Fibroblast of lung (primary cell): ENCODE results near the gene IKZF5. TPM values are rescaled to one million over a fixed set of nuclear protein-coding genes. Genes with fewer than 3 reads are reported as not detected.

Experiments used
- DNase-seq, 2 donors: peaks; one replicate each; pipeline versions ENCODE4 v3.0.0 to v3.0.0-alpha.2; 2010; ENCODE audit warnings: low read depth in 2 of 2
- H2AFZ ChIP-seq: 2 replicates; pipeline ENCODE4 v1.5.1; 2012; ENCODE audit warnings: low read length, control low read depth, inconsistent platforms
- H3K27ac ChIP-seq: 2 replicates; pipeline ENCODE4 v1.5.1; 2011; ENCODE audit warnings: low read length, control low read depth; ENCODE audit not compliant: insufficient read depth
- H3K27me3 ChIP-seq: 2 replicates; pipeline ENCODE4 v1.5.1; 2011; ENCODE audit warnings: mild to moderate bottlenecking, low read length; ENCODE audit not compliant: control insufficient read depth, insufficient read depth
- H3K36me3 ChIP-seq: 2 replicates; pipeline ENCODE4 v1.5.1; 2011; ENCODE audit warnings: low read length; ENCODE audit not compliant: control insufficient read depth, insufficient read depth
- H3K4me1 ChIP-seq: 2 replicates; pipeline ENCODE4 v1.5.1; 2011; ENCODE audit warnings: low read length; ENCODE audit not compliant: control insufficient read depth, insufficient read depth; ENCODE audit errors: extremely low read depth
- H3K4me2 ChIP-seq: 2 replicates; pipeline ENCODE4 v1.5.1; 2011; ENCODE audit warnings: low read length, control low read depth; ENCODE audit not compliant: insufficient read depth; ENCODE audit errors: extremely low read depth
- H3K4me3 ChIP-seq, 4 experiments: fragments of 200-600 bp in 1 of 4; sonication (generic) in 1 of 4; replicated peaks in 1 of 4; 2 replicates each; pipeline ENCODE4 v1.5.1; 2011 to 2016; ENCODE audit warnings: low read length in 4 of 4, low read depth in 3 of 4, mild to moderate bottlenecking in 3 of 4, control low read depth in 2 of 4, inconsistent platforms in 1 of 4, mixed read lengths in 1 of 4; ENCODE audit not compliant: insufficient read depth in 1 of 4; ENCODE audit errors: control extremely low read depth in 1 of 4
- H3K79me2 ChIP-seq: 2 replicates; pipeline ENCODE4 v1.5.1; 2012; ENCODE audit warnings: mild to moderate bottlenecking, low read length, inconsistent platforms; ENCODE audit not compliant: control insufficient read depth, insufficient read depth
- H3K9ac ChIP-seq: 2 replicates; pipeline ENCODE4 v1.5.1; 2011; ENCODE audit warnings: mild to moderate bottlenecking, low read length, control low read depth; ENCODE audit not compliant: insufficient read depth
- H3K9me3 ChIP-seq: 2 replicates; pipeline ENCODE4 v1.5.1; 2012; ENCODE audit warnings: low read depth, low read length; ENCODE audit not compliant: control insufficient read depth, insufficient read depth
- H4K20me1 ChIP-seq: 2 replicates; pipeline ENCODE4 v1.5.1; 2011; ENCODE audit warnings: low read length; ENCODE audit not compliant: control insufficient read depth, insufficient read depth; ENCODE audit errors: extremely low read depth
- CTCF ChIP-seq, 2 donors: IDR thresholded peaks in 1 of 2; conservative IDR thresholded peaks in 1 of 2; 1 replicate in 1 of 2; 2 replicates in 1 of 2; pipeline ENCODE4 v1.5.1; 2011 to 2012; ENCODE audit warnings: low read length in 2 of 2, control low read depth in 1 of 2, inconsistent platforms in 1 of 2, low read depth in 1 of 2, mild to moderate bottlenecking in 1 of 2
- EZH2 ChIP-seq: IDR thresholded peaks from 2 replicates; pipeline ENCODE4 v1.5.1; 2012; ENCODE audit warnings: low read length, control low read depth, mild to moderate bottlenecking; ENCODE audit errors: missing control alignments
- polyA minus RNA-seq: library from RNA; depleted of rRNA, polyadenylated mRNA; stranded (reverse); fragments of >200 nt; gene quantifications from 2 replicates; pipeline ENCODE4 v1.2.3, GENCODE V29; 2011; ENCODE audit warnings: low replicate concordance
- polyA plus RNA-seq, 2 donors: library from polyadenylated mRNA; depleted of rRNA in 1 of 2; stranded (reverse) in 1 of 2; unstranded in 1 of 2; fragments of >200 nt; gene quantifications; 2 replicates each; pipeline ENCODE4 v1.2.1, GENCODE V29; 2011 to 2012; ENCODE audit warnings: missing spikeins in 1 of 2
- total RNA-seq: library from RNA; depleted of rRNA; stranded (reverse); fragments of >200 nt; gene quantifications from 2 replicates; pipeline ENCODE4 v1.2.1, GENCODE V29; 2014

Gene IKZF5
- total RNA-seq (2.6 and 3.1 TPM in 2 replicates), polyA plus RNA-seq (8.9 and 12.5 TPM in 2 replicates), polyA minus RNA-seq (1.9 and 4.7 TPM in 2 replicates)
- polyA plus RNA-seq (2012), result 6.0 and 6.9 TPM in 2 replicates

- TF ChIP-seq CTCF (conservative IDR thresholded peaks at IDR 0.05 in 1 of 2, IDR thresholded peaks at IDR 0.05 in 1 of 2; ENCODE audit: low read depth in 1 of 2, low read length in 2 of 2) (no peak), EZH2 (no peak)
- Histone ChIP-seq H3K9me3 (no peaks in the 10 kb centered on the region), H3K4me2 (peak within 1 kb of the TSS; percentile 96), H2AFZ (peak within 1 kb of the TSS; percentile 93), H4K20me1 (no peaks in the 10 kb centered on the region), H3K4me1 (peaks cover 5% of the 10 kb centered on the region), H3K27me3 (no peaks in the 10 kb centered on the region), H3K79me2 (peaks cover 39% of the 10 kb centered on the region), H3K9ac (peak within 1 kb of the TSS; percentile 91), H3K4me3 (peak within 1 kb of the TSS; percentile 85 to 100 (median 94)), H3K27ac (peak within 1 kb of the TSS; percentile 85), H3K36me3 (no peaks in the 10 kb centered on the region)
- DNase-seq, result peak; percentile 97 to 98
Measured at GRCh38 chr10:123008355-123009104, at the start of gene IKZF5, which contains the start of gene ACADSB. Gene IKZF5 (minus strand): TSS chr10:123008795. CDS start chr10:122998625, 10,170 bp downstream. Gene ACADSB (plus strand): TSS chr10:123009006. CDS start chr10:123009030, 24 bp downstream.

- no peaks in the 10 kb centered on the region for H3K9me3 ChIP-seq
- no peak overlapping the region for H3K27ac ChIP-seq
- H3K4me2 ChIP-seq, result no peak overlapping the region
- no peaks in the 10 kb centered on the region for H4K20me1 ChIP-seq
- H3K36me3 ChIP-seq, result no peaks in the 10 kb centered on the region
- no peak overlapping the region for H2AFZ ChIP-seq
- H3K79me2 ChIP-seq, result no peaks in the 10 kb centered on the region
- H3K9ac ChIP-seq, result no peak overlapping the region
- no peak overlapping the region for H3K4me3 ChIP-seq
- no peak for TF ChIP-seq CTCF (conservative IDR thresholded peaks at IDR 0.05 in 1 of 2, IDR thresholded peaks at IDR 0.05 in 1 of 2; ENCODE audit: low read depth in 1 of 2, low read length in 2 of 2)
- TF ChIP-seq EZH2, result no peak
- no peaks in the 10 kb centered on the region for H3K4me1 ChIP-seq
- no peak for DNase-seq
- H3K27me3 ChIP-seq, result no peaks in the 10 kb centered on the region
Measured at GRCh38 chr10:123057968-123058367, 49.4 kb upstream of the IKZF5 start.

GRCh38 chr10:123045961-123046731 lies 37.6 kb upstream of the IKZF5 start:
- H3K9me3 ChIP-seq, result no peaks in the 10 kb centered on the region
- H3K27ac ChIP-seq, result no peak overlapping the region
- TF ChIP-seq EZH2 (no peak), CTCF (conservative IDR thresholded peaks at IDR 0.05 in 1 of 2, IDR thresholded peaks at IDR 0.05 in 1 of 2; ENCODE audit: low read depth in 1 of 2, low read length in 2 of 2) (no peak)
- no peaks in the 10 kb centered on the region for H3K79me2 ChIP-seq
- no peaks in the 10 kb centered on the region for H3K27me3 ChIP-seq
- H2AFZ ChIP-seq, result no peak overlapping the region
- no peak for DNase-seq
- H3K9ac ChIP-seq, result no peak overlapping the region
- H4K20me1 ChIP-seq, result no peaks in the 10 kb centered on the region
- H3K4me2 ChIP-seq, result no peak overlapping the region
- no peak overlapping the region for H3K4me3 ChIP-seq
- no peaks in the 10 kb centered on the region for H3K36me3 ChIP-seq
- no peaks in the 10 kb centered on the region for H3K4me1 ChIP-seq
